RKO (cell line): ENCODE data around the gene PIN1.
"Not testable (repeated sequence)": the region's sequence is repeated elsewhere in the genome, so short reads cannot be mapped to it uniquely, and the experiment has no call there.

Experiments
- DNase-seq: peaks from one replicate; pipeline ENCODE4 v3.0.0-alpha.2; 2016; ENCODE audit warnings: low spot score

The PIN1 gene

DNA sequence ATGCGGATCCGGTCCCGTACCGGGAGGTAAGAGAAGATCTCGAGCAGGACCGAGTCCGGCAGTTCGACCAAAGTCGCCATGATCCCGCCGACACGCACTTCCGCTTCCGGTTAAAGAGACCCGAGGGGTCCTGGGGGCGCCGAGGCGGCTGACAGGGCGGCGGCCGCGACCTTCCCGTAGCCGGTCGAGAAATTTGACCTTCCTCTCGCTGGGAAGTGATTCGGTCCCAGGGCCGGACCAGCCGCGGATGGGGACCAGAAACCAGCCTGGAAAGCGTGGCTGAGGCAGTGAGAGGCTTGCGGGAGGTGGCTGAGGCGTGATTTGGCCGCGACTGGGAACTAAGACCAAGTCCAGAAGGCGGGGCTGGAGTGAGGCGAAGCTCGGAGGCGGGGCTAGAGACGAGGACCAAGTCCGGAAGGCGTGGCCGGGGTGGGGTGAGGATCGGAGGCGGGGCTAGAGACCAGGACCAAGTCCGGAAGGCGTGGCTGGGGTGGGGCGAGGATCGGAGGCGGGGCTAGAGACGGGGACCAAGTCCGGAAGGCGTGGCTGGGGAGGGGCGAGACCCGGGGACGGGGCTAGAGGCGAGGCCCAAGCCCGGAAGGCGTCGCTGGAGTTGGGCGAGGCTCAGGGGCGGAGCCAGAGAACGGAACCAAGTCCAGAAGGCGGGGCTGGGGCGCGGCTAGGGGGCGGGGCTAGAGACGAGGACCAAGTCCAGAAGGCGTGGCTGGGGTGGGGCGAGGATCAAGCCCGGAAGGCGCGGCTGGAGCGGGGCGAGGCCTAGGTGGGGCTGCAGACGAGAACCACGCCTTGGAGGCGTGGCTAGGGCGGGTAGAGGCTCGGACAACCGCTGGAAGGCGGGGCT, 16.2 kb upstream of the PIN1 start, which contains the start of gene FBXL12:
Gene FBXL12, minus strand, starts transcription at position 346 of the 862 bp plus-strand sequence. Its CDS starts 266 bp downstream, at position 80.
- DNase-seq = peak; percentile 98

DNA sequence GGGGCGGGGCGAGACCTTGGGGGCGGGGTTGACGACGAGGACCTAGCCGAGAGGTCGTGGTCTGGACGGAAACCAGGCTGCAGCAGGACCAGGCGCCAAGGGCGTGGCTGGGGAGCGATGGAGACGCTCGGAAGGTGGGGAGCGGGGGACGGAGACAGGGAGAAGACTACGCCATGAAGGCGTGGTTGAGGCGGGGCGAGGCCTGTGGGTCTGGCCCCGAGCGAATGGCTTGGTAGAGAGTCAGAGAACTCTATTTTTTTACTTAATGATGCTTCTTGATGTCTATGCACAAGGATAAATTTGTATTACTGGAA, 15.6 kb upstream of the PIN1 start:
- no peak for DNase-seq

DNA sequence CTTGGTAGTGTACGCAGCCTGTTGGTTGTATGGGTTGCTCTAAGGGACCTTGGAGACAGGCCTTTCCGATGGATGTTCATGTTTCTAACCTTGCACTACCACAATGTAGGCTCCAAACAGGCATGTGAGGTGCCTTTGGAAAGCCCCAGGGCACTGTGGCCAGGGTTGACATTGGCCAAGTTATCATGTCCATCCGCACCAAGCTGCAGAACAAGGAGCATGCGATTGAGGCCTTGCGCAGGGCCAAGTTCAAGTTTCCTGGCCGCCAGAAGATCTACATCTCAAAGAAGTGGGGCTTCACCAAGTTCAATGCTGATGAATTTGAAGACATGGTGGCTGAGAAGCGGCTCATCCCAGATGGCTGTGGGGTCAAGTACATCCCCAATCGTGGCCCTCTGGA, 15.1 kb upstream of the PIN1 start:
- not testable (repeated sequence) for DNase-seq

DNA sequence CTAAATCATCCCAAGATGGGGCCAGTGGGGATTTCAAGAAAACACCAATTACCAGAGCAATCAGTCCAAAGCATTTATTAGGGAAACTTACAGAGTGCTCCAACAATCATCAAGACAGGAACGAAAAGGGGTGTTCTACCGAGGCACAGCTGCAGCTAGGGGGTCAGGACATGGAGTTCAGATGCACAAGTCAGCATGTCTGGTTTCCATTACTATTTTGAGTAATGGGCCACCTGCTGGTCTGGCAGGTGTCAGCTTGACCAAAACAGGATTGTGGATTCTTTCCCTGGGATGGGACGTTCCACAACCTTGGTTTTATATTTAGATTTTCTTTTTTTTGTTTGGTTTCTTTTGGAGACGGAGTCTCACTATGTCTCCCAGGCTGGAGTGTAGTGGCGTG, 11.3 kb upstream of the PIN1 start:
- no peak for DNase-seq

DNA sequence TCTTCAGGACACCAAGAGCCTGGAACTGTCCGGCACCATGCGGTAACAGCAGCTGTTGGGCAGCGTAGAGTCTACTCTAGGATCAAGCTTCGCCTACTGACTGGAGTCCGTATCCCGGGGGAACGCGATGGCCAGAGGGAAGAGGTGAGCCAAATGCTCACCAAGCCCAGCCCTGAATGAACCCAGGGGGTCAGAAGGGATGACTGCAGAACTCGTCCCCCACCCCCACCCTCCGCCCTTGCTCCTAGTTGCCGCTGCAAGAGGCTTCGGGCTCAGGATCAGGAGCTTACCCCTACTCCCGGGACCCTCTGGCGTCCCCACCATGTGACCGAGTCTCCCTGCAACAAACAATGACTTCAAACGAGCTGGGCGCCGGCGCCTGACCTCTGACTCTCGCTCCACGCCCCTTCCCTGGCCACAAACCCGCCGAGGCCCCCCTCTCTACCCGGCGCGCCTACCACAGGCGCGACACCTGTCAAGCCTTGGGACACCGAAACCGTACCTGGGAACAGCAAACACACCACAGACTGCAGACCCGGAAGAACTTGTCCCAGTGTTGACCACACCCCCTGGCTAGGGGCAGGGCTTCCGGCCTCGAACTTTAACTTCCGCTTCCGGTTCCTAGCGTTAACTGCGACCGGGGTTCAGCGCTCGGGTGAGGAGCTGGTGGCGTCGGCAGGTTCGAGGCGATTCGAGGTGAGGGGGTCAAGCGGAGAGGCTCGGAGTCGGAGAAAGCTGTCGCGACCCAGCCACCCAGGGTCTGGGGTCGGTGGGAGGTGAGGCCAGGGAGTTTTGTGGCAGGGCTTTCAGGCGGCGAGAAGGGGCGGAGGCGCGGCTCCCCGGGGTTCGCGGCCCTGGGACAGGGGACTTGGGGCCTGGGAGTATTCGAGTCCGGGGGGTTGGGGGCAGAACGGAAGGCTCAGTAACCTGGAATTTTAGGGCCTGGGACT, 7.6 kb upstream of the PIN1 start, which contains the start of gene UBL5:
Gene UBL5, plus strand, starts transcription at position 630 of the 950 bp plus-strand sequence. CDS start 420 bp downstream, outside the sequence.
- peak; percentile 91 for DNase-seq

DNA sequence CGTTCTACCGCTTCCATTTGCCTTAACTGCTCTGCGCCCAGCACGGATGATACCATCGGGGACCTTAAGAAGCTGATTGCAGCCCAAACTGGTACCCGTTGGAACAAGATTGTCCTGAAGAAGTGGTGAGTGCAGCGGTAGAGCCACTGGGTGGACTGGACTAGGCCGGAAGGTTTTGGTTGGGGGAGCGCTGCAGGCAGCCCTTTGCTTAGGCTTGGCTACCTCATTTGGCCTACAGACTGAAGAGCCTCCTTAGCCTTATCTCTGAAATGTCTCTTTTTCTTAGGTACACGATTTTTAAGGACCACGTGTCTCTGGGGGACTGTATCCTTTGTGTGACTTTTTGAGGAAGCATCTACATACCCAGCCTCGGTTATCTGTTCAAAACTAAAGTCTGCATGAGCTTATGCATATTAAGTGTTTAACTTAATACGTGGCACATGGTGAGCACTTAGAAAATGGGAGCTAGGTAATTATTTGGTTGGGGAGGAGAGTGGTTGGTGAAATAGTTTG, 6.5 kb upstream of the PIN1 start:
- DNase-seq = peak; percentile 41

DNA sequence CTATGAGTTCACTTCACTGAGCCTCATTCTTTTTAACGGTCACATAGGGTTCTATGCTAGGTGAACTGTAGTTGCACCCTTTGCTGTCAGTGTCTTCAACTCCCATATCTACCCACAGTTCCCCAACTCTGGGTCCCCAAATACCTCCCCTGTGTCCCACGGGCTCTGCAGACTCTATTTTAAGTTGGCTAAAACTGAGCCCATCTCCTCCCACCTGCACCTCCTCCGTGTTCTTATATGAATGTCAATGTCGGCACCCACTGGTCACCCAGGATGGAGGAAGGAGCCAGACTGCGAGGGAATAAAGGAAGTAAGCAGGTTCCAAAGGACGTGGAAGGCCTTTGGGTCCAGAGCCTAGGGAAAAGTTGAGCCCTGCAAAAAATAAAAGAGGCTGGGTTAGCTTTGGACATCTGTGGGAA, 802 bp upstream of the PIN1 start:
- no peak for DNase-seq

DNA sequence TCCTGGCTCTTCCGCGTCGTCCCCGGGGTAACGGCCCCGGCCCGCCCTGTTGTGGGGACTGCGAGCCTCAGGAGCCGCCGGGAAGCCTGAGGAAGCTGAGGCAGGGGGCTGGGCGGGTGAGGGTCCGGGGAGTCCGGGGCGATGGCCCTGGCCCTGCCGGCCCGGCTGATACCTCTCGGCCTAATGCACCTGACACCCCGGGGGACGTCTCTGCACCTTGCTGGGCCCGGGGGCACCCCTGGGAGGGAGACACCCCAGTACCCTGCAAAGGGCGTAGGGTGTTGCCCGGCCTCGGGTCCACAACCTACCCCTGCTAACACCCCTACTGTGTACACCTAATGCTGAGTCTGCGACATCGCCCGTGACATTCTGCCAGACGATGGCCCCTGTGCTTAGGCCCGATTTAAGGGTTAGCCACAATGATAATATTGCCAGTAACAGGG, 410 bp downstream of the PIN1 start:
- DNase-seq = no peak

DNA sequence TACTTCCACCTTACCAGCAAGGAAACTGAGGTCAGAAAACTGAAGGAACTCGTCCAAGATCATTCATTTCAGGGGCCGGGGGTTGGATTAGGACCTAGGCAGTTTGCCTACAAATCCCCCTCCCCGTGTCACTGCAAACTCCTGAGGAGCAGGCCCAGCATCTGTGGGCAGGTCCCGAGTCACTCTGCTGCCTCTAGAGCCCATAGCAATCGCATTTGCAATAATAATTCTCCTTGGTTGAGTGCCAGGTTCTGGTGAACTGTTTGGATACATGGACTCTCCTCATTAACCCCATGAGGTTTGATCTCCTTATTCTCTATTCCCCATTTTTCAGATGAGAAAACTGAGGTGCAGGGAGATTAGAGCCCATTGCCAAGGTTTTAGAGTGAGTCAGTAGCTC, 903 bp downstream of the PIN1 start:
- DNase-seq = peak; percentile 76

DNA sequence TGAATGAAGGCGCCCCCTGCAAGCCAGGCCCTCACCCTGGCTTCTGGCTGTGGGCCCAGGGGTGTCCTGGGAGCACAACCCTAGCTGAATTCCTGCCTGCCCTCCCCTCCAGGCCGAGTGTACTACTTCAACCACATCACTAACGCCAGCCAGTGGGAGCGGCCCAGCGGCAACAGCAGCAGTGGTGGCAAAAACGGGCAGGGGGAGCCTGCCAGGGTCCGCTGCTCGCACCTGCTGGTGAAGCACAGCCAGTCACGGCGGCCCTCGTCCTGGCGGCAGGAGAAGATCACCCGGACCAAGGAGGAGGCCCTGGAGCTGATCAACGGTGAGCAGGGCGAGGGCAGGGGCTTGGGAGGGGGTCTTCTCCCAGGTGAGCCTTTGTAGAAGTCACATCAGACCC, 3.2 kb downstream of the PIN1 start:
- no peak for DNase-seq

DNA sequence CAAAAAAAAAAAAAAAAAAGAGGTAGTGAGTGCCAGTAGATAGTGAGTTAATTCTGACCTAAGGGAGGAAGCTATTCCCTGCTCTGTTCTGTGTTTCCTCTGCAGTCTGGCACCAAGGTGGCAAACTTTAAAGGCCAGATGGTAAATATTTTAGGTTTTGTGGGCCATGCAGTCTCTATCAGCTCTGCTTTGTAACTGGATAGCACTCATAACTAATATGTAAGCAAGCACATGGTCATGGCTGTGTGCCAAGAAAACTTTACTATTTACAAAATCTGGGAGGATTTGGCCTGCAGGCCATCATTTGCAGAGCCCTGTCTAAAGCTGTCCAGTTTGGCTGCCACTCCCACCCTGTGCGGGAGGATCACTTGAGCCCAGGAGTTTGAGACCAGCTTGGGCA, 4.3 kb downstream of the PIN1 start:
- DNase-seq = no peak

DNA sequence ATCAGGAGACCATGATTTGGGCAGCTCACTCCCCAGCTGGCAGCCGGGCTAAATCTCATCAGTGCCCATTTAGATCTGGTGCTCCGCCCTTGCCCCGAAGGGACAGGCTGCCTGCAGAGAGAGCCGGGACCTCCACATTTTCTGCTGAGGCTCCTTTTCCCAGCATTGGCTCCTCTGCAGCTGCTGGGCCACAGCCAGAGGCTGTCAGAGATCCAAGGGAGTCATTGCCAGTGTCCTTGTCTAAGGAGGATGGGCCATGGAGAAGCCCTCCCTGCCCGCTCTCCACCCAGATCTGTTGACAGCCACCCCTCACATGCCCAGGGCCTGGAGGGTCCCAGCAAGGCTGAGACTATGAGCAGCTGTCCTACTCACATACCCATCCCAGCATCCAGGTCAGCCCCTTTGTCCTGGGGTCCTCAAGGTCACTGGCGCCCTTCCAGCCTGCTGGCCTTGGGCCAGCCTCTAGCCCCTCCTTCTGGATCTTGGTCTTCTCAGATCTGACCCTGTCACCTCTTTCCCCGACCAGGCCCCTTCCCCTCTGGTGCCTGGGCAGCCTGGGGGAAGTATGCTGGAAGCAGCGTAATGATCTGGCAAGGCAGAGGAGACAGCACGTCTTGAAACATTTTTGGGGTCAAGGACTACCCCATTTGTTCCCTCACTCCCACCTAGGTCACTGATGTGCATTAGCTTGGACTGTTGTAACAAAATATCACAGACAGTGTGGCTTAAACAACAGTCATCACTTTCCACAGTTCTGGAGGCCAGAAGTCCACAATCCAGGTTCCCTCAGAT, 7.9 kb downstream of the PIN1 start:
- no peak for DNase-seq

DNA sequence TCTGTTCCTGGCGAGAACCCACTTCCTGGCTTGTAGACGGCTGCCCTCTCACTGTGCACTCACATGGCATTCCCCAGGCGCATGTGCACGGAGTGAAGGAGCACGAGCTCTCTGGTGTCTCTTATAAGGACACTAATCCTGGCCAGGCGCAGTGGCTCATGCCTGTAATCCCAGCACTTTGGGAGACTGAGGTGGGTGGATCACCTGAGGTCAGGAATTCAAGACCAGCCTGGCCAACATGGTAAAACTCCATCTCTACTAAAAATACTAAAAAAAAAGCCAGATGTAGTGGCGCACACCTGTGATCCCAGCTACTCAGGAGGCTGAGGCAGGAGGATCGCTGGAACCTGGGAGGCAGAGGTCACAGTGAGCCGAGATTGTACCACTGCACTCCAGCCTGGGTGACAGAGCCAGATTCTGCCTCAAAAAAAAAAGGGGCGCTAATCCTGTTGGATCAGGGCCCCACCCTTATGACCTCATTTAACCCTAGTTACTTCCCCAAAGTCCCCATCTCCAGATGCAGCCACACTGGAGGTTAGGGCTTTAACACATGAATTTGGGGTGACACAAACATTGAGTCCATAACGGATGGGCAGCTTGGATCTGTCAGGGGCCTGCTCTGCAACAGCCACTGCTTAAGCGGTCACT, 8.6 kb downstream of the PIN1 start:
- not testable (repeated sequence) for DNase-seq

DNA sequence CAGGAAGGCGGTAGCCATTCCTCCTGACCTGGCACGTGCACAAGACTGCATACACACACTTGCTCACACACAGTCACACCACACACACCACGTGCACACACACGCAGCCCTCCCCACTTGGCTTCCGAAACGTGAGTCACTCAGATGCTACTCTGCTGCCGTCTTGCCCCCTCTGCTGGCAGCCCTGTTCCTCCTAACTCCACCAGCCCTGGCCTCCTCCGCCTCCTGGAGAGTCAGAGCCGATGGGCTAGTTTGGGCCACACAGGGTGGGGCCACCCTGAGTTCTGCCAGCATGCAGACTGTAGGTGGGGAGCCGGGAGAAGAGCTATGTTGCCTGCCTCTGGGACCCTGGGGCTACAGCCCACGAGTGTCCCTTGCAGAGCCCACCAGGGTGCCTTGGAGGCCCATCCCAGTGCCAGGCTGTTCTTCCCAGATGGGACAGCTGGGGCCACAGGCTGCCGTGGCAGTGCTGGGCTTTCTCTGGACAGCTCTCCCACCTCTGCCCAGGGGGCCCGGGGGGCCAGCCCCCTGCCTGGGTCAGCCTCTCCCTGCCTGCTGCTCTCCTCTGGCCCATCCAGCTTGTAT, 12.1 kb downstream of the PIN1 start:
- peak; percentile 96 for DNase-seq

DNA sequence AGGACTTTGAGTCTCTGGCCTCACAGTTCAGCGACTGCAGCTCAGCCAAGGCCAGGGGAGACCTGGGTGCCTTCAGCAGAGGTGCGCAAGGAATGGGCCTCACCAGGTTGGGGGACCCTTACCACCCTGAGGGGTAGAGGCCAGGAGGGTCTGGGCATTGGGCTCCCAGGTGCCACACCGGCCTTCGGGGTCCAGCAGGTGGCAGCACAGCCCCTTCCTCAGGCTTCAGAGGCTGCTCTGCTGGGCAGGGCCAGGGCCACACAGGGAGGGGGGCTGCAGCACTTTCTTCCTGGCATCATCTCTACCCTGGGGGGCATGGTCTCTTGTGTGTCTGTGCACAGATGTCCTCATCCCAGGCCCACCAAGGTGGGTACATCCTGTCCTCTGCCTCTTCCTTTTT, 12.9 kb downstream of the PIN1 start:
- no peak for DNase-seq

DNA sequence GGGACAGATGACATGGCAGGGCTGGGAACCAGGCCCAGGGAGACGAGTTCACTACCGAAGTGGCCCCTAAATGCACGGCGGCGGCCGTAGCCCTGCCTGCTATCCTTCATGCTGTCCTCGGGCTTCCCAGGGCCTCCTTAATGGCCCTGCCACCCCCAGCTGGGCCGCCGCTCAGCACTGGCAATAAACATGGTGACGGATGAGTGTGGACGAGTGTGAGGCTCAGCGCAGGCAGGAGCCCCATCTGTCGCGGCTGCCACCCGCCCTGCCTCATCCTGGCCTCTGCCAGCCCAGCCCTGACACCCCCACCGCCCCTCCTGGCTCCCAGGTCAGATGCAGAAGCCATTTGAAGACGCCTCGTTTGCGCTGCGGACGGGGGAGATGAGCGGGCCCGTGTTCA, 13.6 kb downstream of the PIN1 start:
- DNase-seq = no peak

DNA sequence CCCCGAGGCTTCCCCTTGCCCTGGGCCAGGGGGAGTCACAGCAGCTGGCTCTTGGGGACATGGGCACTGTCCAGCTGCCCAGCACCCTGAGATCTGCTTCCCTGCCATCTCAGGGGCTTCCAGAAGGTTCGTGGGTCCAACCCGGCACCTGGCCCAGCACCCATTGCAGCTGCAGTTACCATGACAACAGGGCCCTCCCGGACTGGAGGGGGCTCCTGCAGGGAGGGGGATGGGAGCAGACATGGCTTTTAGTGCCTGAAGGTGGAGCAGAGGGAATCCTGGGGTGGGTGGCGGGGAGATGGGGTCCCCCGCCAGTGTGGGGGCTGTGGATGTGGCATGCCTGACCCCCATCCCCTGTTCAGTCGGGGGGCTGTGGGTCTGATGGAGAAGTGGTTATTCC, 14.7 kb downstream of the PIN1 start:
- DNase-seq = no peak

DNA sequence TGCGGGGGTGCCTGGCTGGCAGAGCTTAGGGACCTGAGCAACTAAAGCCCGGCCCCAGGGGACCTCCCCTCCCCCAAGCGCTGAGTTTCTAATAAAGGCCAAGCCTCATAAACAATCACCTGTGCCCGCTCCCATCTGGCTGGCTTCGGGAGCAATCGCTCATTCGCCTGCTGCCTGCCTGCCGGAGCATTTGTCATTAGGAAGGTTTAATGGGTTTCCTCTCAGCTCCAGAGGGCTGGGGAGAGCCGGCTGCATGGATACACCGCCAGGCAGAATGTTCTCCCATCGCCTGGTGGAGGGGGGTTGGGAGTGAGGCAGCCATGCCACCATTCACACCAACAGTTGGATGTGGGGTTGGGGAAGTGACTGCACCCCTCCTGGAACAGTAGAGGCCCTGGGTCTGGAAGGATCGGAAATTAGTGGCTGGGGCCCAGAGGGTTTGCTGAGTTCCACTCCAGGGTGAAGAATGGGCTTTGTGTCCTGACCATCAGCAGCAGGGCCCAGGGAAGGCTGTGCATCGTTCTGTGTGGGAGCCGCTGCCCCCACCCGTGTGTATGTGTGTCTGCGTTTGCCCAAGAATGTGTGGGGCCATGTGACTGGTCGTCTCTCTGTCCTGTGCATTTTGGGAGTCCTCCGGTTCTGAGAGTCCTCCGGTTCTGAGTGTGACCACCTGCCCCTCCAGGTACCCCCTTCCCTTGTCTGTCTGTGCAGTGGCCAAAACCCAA, 15.3 kb downstream of the PIN1 start:
- no peak for DNase-seq

DNA sequence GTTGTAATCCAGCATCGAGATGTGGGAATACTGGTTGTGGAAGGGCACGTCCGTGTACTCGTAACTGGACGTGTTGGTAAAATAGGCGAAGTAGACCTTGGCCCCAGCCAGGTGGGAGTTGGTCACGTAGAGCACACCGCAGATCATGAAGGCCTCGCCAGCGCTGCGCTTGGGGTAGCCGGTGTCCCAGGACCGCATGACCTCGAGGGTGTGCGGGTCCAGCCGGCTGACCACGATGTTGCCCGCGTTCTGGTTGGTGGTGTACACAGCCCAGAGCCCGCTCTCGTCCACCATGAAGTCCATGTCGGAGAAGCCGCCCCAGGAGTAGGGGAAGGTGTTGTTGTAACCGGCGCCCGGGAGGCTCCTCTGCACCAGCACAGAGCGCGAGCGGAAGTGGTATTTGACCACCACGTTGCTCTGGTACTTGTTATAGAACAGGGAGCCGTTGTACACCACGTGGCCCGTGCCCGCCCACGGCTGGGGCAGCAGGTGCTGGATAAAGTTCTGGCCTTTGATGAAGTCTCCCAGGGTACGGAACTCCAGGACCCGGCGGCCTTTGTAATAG, 19.2 kb downstream of the PIN1 start:
- DNase-seq = no peak

DNA sequence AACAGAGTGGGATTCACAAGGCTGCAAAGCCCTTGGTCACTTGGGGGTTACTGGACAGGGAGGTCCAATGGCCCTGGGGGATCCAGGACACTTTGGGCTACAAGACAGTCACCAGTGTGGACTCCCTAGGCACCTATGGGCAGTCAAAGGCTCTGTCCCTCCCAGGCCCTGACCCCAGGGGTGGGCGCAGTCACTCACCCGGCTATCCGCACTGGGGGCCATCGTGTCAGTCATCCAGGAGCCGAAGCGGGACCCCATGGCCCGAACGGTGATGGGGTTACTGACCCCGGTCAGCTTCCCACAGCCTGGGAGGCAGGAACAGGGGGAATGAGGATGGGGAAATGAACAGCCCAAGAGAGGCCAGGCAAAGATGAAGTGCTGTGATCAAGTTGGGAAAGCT, 21.5 kb downstream of the PIN1 start:
- no peak for DNase-seq
